ENCODE measurements around the gene OFD1.

The OFD1 gene

DNA sequence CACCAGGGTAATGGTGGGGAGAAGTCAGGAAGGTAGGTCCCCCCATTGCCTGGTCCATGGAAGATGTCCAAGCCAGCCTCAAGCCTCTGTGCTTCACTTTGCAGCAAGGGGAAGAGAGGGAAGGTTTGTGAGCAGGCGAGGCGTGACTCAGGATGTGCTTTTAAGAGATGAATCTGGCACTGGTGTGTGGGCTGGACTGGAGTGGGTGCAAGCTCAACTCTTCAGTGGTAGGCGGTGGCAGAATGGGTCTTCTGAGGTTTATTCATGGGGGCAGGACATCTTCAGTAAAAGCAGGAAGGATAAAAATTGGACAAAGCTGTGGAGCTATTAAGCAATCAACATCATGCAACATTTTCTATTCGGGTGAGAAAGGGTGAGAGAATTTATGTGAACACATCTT is 63.0 kb downstream of the OFD1 start:
- no peak for DNase-seq

- no peak for DNase-seq
These were observed 63.6 kb downstream of the OFD1 start for GRCh38 chrX:13798184-13798583.

- no peak for DNase-seq
These were observed 68.6 kb downstream of the OFD1 start for GRCh38 chrX:13803116-13803515.

DNA sequence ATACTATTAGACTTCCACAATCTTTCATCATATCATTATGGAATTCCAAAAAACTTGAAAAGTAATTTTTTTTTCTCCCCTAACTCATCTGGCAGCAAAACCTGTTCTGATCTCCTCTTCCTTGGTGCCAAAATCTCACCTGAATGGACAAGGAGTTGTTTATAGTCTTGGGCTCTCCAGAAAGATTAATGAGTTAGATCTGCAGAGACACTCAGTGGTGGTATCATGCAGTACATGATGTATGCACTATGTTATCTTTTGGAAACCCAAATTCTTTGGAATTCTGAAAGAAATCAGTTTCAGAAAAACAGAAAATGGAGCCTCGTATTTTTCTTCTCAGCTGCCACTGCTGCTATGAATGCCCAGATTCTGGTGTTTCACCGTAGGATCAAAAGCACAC is 70.7 kb downstream of the OFD1 start:
- DNase-seq, result no peak

DNA sequence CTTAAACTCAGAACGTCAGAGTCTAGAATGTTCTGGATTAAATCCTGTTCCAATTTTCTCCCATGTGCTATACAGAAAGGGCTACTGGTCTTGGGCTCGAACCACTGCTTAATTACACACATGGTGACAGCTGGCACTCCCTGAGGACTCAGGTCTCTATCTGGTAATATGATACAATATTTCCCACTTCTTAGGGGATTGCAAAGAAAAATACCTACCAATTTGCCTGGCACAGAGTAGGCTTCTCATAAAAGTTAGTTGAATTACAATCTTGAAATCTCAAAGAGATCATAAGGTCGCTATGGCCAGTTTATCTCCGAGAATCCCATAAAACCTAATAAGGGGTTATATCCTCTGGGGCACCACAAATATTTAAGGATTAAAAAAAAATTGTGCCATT is 73.7 kb downstream of the OFD1 start:
- DNase-seq, result no peak

DNA sequence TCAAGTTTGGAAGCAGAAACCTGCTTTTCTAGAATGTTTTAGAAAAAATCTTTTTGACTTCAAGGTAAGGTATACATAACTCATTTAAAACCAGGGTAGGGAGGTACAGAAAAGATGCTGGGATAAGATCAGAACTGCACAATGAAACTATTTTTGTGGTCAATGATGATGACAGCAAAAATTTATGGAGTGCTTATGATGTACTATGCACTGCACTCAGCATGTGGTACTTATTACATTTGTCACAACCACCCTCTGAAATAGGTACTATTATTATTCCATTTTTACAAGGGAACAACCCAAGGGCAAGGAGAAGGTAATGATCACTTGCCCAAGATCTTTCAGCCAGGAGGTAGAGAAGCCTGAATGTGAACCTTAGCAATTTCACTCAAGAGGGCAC is 74.3 kb downstream of the OFD1 start:
- DNase-seq, result no peak

DNA sequence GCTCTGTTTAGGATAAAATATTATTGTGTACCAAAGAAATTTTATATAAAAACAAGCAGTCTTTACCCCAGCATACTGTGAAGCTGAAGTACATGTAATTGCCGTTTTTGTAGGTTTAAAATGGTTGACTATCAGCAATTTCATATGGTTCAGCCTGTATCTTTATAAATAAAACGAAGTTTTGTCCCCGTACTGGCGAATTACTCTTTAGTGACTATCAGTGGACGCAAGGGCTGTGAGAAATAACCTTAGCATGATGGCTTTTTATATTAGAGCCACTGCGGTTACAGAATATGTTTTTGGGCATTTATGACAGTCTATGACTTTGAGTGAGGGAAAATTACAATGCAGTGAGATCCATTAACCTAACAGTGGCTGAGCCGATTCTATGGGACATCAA is 81.1 kb downstream of the OFD1 start:
- DNase-seq, result no peak

- no peak for DNase-seq
These were observed 81.6 kb downstream of the OFD1 start for GRCh38 chrX:13816176-13816575.

- DNase-seq, result no peak
These were observed 82.4 kb downstream of the OFD1 start, which contains the start of gene GPM6B for GRCh38 chrX:13816643-13817627. TSS of gene GPM6B (minus strand) at chrX:13817093. CDS start at chrX:13816904, 189 bp downstream.
